OCI-LY3 (cell line): ENCODE results near the gene FNBP1.

ENCODE experiments used
- H2AFZ ChIP-seq: fragments of 200-600, 300-600 bp; shearing (Covaris generic); 2 replicates; pipeline ENCODE4 v1.6.0; 2014; ENCODE audit warnings: antibody characterized with exemption, low read depth, low read length
- H3K27ac ChIP-seq: fragments of 200-600, 300-600 bp; sonication (generic); 2 replicates; pipeline ENCODE4 v1.5.1; 2014; ENCODE audit warnings: mild to moderate bottlenecking, low read length, moderate library complexity, mixed read lengths
- H3K27me3 ChIP-seq: fragments of 200-600, 300-600 bp; sonication (generic); 2 replicates; pipeline ENCODE4 v1.6.1; 2014; ENCODE audit warnings: low read depth, low read length, mixed read lengths
- H3K36me3 ChIP-seq: fragments of 200-600, 300-600 bp; sonication (generic); replicated peaks from 2 replicates; pipeline ENCODE3; 2014; ENCODE audit warnings: low read depth, low read length, mixed read lengths
- H3K4me1 ChIP-seq: fragments of 300-600, 200-600 bp; sonication (generic); 2 replicates; pipeline ENCODE4 v1.6.1; 2014; ENCODE audit warnings: low read length, mixed read lengths
- H3K4me2 ChIP-seq: fragments of 200-600, 300-600 bp; sonication (generic); 2 replicates; pipeline ENCODE4 v1.6.1; 2014; ENCODE audit warnings: low read length, mixed read lengths
- H3K4me3 ChIP-seq: fragments of 300-600, 200-600 bp; sonication (generic); 2 replicates; pipeline ENCODE4 v1.5.1; 2014; ENCODE audit warnings: antibody characterized with exemption, mild to moderate bottlenecking, low read length, moderate library complexity
- H3K79me2 ChIP-seq: fragments of 300-600, 200-600 bp; shearing (Covaris generic); 2 replicates; pipeline ENCODE4 v1.6.1; 2014; ENCODE audit warnings: mild to moderate bottlenecking, low read length, mixed read lengths
- H3K9ac ChIP-seq: fragments of 300-600, 200-600 bp; shearing (Covaris generic); 2 replicates; pipeline ENCODE4 v1.6.0; 2014; ENCODE audit warnings: mild to moderate bottlenecking, low read length, moderate library complexity
- H3K9me3 ChIP-seq: fragments of 200-600, 300-600 bp; shearing (Covaris generic); 2 replicates; pipeline ENCODE4 v1.6.1; 2014; ENCODE audit warnings: low read length, mixed read lengths; ENCODE audit not compliant: insufficient read depth
- H4K20me1 ChIP-seq: fragments of 200-600, 300-600 bp; sonication (generic); 2 replicates; pipeline ENCODE4 v1.6.1; 2016; ENCODE audit warnings: low read length, mixed read lengths; ENCODE audit not compliant: insufficient read depth
- CTCF ChIP-seq: fragments of 200-600, 300-600 bp; sonication (generic); IDR thresholded peaks from 2 replicates; pipeline ENCODE4 v1.5.1; 2014; ENCODE audit warnings: antibody characterized with exemption, low read length, low read depth
- EZH2phosphoT487 ChIP-seq: fragments of 200-600 bp; shearing (Covaris generic); IDR thresholded peaks from 2 replicates; pipeline ENCODE4 v1.6.1; 2018; ENCODE audit warnings: antibody characterized with exemption, mixed run types, low read depth

Gene FNBP1

DNA sequence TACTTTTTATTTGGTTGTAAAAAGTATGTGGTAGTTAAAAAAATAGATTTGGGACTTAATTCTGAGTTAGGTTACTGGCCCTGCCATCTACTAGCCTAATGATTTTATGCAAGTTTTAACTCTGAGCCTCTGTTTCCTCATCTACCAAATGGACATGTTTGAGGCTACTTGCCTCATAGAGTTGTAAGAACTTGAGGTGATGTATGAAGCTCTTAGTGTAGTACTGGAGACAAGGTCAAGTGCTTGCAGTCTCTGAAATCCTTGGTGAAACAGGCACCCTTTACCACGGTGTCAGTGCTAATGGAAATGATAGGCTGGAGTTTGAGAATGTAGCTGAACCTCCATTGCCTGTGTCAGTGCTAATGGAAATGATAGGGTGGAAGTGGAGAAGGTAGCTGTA, 26.1 kb upstream of the FNBP1 start:
- H3K36me3 ChIP-seq = no peaks in the 10 kb centered on the region
- H2AFZ ChIP-seq = no peak overlapping the region
- no peaks in the 10 kb centered on the region for H3K9me3 ChIP-seq
- H3K27me3 ChIP-seq = no peaks in the 10 kb centered on the region
- H3K27ac ChIP-seq = no peak overlapping the region
- H3K4me2 ChIP-seq = no peak overlapping the region
- no peak overlapping the region for H3K9ac ChIP-seq
- peaks cover 59% of the 10 kb centered on the region for H3K79me2 ChIP-seq
- peaks cover 16% of the 10 kb centered on the region for H3K4me1 ChIP-seq
- TF ChIP-seq CTCF (no peak), EZH2phosphoT487 (no peak)
- no peak overlapping the region for H3K4me3 ChIP-seq
- peaks cover 17% of the 10 kb centered on the region; the same call in 1 of the 2 replicates for H4K20me1 ChIP-seq

DNA sequence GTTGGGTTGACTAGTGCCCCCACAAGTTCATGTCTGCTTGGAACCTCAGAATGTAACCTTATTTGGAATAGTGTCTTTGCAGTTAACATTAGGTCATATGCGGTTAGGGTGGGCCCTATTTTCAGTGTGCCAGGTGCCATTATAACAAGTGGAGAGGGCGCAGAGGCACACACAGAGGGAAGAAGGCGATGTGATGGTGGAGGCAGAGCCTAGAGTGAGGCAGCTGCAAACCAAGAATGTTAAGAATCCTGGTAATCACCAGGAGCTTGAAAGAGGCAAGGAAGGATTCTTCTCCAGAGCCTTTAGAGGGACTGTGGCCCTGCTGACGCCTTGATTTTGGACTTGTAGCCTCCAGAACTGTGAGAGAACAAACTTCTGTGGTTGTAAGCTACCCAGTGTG, 21.6 kb upstream of the FNBP1 start:
- peaks cover 10% of the 10 kb centered on the region for H3K4me1 ChIP-seq
- no peak overlapping the region for H3K9ac ChIP-seq
- H3K9me3 ChIP-seq = no peaks in the 10 kb centered on the region
- no peak for TF ChIP-seq EZH2phosphoT487
- no peak for TF ChIP-seq CTCF
- peaks cover 62% of the 10 kb centered on the region for H3K79me2 ChIP-seq
- H3K36me3 ChIP-seq = no peaks in the 10 kb centered on the region
- H2AFZ ChIP-seq = no peak overlapping the region
- H3K4me2 ChIP-seq = no peak overlapping the region
- no peak overlapping the region for H3K4me3 ChIP-seq
- H4K20me1 ChIP-seq = peaks cover 15% of the 10 kb centered on the region
- no peak overlapping the region for H3K27ac ChIP-seq
- H3K27me3 ChIP-seq = no peaks in the 10 kb centered on the region

- Histone ChIP-seq H4K20me1 (peaks cover 4% of the 10 kb centered on the region), H3K79me2 (peaks cover 63% of the 10 kb centered on the region), H3K27ac (no peak overlapping the region), H3K4me1 (peaks cover 10% of the 10 kb centered on the region), H2AFZ (no peak overlapping the region), H3K27me3 (no peaks in the 10 kb centered on the region), H3K9ac (no peak overlapping the region), H3K36me3 (no peaks in the 10 kb centered on the region), H3K4me2 (no peak overlapping the region), H3K4me3 (no peak overlapping the region), H3K9me3 (no peaks in the 10 kb centered on the region)
- TF ChIP-seq EZH2phosphoT487 = no peak
- no peak for TF ChIP-seq CTCF
Measured at GRCh38 chr9:130062750-130063149, 19.8 kb upstream of the FNBP1 start.

DNA sequence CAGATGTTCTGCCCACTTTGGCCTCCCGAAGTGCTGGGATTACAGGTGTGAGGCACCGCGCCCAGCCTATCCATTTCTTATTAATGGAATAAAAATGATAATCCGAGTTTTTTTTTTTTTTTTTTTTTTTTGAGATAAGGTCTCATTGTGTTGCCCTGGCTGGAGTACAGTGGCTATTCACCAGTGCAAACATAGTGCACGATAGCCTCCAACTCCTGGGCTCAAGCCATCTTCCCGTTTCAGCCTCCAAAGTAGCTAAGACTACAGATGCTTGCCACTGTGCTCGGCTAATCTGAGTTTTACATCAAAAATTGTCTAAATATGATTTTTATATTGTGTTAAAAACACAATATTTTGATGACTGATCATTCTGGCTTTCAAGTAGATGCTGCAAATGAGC, 17.3 kb upstream of the FNBP1 start:
- no peak for TF ChIP-seq EZH2phosphoT487
- no peak for TF ChIP-seq CTCF
- no peaks in the 10 kb centered on the region for H3K9me3 ChIP-seq
- H3K4me1 ChIP-seq = peaks cover 10% of the 10 kb centered on the region
- H3K4me3 ChIP-seq = no peak overlapping the region
- H3K27me3 ChIP-seq = no peaks in the 10 kb centered on the region
- H3K79me2 ChIP-seq = peaks cover 71% of the 10 kb centered on the region
- H4K20me1 ChIP-seq = peaks cover 8% of the 10 kb centered on the region
- H3K9ac ChIP-seq = no peak overlapping the region
- H3K36me3 ChIP-seq = no peaks in the 10 kb centered on the region
- H3K4me2 ChIP-seq = no peak overlapping the region
- H2AFZ ChIP-seq = no peak overlapping the region
- no peak overlapping the region for H3K27ac ChIP-seq
